ENCODE data around the gene CLEC16A. TPM values are rescaled to one million over a fixed set of nuclear protein-coding genes. Genes with fewer than 3 reads are reported as not detected.

The CLEC16A gene
- total and polyA plus RNA-seq, 8 donors, result 17.6 to 38.6 (median 21.6) TPM

GRCh38 chr16:10936272-10936984, 7.9 kb upstream of the CLEC16A start:
- Histone ChIP-seq H3K27me3 (no peaks in the 10 kb centered on the region), H3K4me3 (no peak overlapping the region), H3K9me3 (no peaks in the 10 kb centered on the region), H3K4me1 (peaks cover 40 to 91% of the 10 kb centered on the region in 2 donors), H3K27ac (peak overlapping the region in 1 of 2 donors; percentile 75), H3K36me3 (peaks cover 0 to 13% of the 10 kb centered on the region in 2 donors)
- TF ChIP-seq CTCF (IDR thresholded peaks at IDR 0.05), result no peak
- peak in 1 of 4 donors; percentile 29 for DNase-seq
- intact Hi-C loops (cut with DNase I), result no loop called here
- no peak for ATAC-seq

GRCh38 chr16:10937068-10937859, 7.1 kb upstream of the CLEC16A start:
- Histone ChIP-seq H3K27ac (peak overlapping the region; percentile 21 to 75), H3K4me3 (peak overlapping the region in 1 of 2 donors; percentile 20), H3K9me3 (no peaks in the 10 kb centered on the region), H3K36me3 (peaks cover 0 to 10% of the 10 kb centered on the region in 2 donors), H3K27me3 (no peaks in the 10 kb centered on the region), H3K4me1 (peaks cover 40 to 89% of the 10 kb centered on the region in 2 donors)
- peak; percentile 2 for ATAC-seq
- peak in 1 of 4 donors; percentile 32 for DNase-seq
- no peak for TF ChIP-seq CTCF (IDR thresholded peaks at IDR 0.05)
- intact Hi-C loops (cut with DNase I), result no loop called here

GRCh38 chr16:10938321-10938720, 6.0 kb upstream of the CLEC16A start:
- ATAC-seq (peak; percentile 4), DNase-seq (peak in 1 of 4 donors; percentile 34)
- no peak for TF ChIP-seq CTCF (IDR thresholded peaks at IDR 0.05)
- Histone ChIP-seq H3K9me3 (no peaks in the 10 kb centered on the region), H3K27ac (peak overlapping the region; percentile 21 to 75), H3K36me3 (peaks cover 0 to 4% of the 10 kb centered on the region in 2 donors), H3K4me3 (no peak overlapping the region), H3K27me3 (no peaks in the 10 kb centered on the region), H3K4me1 (peaks cover 49 to 92% of the 10 kb centered on the region in 2 donors)
- intact Hi-C loops (cut with DNase I), result no loop called here

GRCh38 chr16:10938796-10939648, 5.3 kb upstream of the CLEC16A start:
- H3K36me3 ChIP-seq, result no peaks in the 10 kb centered on the region
- H3K27me3 ChIP-seq, result no peaks in the 10 kb centered on the region
- H3K4me3 ChIP-seq, result peak overlapping the region in 1 of 2 donors; percentile 88
- DNase-seq, result peak in 1 of 4 donors; percentile 17
- intact Hi-C loops (cut with DNase I), result no loop called here
- no peak for TF ChIP-seq CTCF (IDR thresholded peaks at IDR 0.05)
- peak overlapping the region; percentile 3 to 75 for H3K27ac ChIP-seq
- no peaks in the 10 kb centered on the region for H3K9me3 ChIP-seq
- peaks cover 52 to 92% of the 10 kb centered on the region in 2 donors for H3K4me1 ChIP-seq
- no peak for ATAC-seq
